Renal pelvis (tissue), 12 donors: ENCODE data around the gene CYB561. TPM values are rescaled to one million over a fixed set of nuclear protein-coding genes. Genes with fewer than 3 reads are reported as not detected.
A peak's percentile ranks its signal among the peaks of the same experiment; 100 is the strongest.

Experiments used
- DNase-seq: peaks from one replicate; pipeline ENCODE4 v3.0.0-alpha.2; 2013
- long read RNA-seq, 16 experiments: transcript quantifications; one replicate each; lab custom pipeline, GENCODE V29; 2026
- polyA plus RNA-seq, 3 donors: library from polyadenylated mRNA; unstranded; fragments of 120-200 nt; gene quantifications; one replicate each; pipeline ENCODE4 v1.2.1, GENCODE V29; 2013; ENCODE audit not compliant: insufficient read length in 3 of 3

CYB561 gene
- polyA plus RNA-seq = 10 to 100 TPM; 27.5 to 40.0 (median 33.3) TPM
- long read RNA-seq, donor 1, partial matches to known transcripts = 0 of 6 reads
- long read RNA-seq, donor 1, other reads (novel, unspliced or antisense) = 0 of 6 reads
- long read RNA-seq, donor 2, transcript CYB561-203 (6 exons, 3,151 nt) = major isoform, 5 of 9 reads
- long read RNA-seq, donor 2, partial matches to known transcripts = 0 of 9 reads
- long read RNA-seq, donor 2, other reads (novel, unspliced or antisense) = 0 of 9 reads
- long read RNA-seq, donor 3, transcript CYB561-201 (6 exons, 3,001 nt) = major isoform, 7 of 11 reads
- long read RNA-seq, donor 3, partial matches to known transcripts = 0 of 11 reads
- long read RNA-seq, donor 3, other reads (novel, unspliced or antisense) = 0 of 11 reads
- long read RNA-seq, donor 4, transcript CYB561-203 (6 exons, 3,151 nt) = major isoform, 5 of 12 reads
- long read RNA-seq, donor 4, partial matches to known transcripts = 0 of 12 reads
- long read RNA-seq, donor 4, other reads (novel, unspliced or antisense) = 0 of 12 reads
- long read RNA-seq, donor 5, partial matches to known transcripts = 0 of 8 reads
- long read RNA-seq, donor 5, other reads (novel, unspliced or antisense) = 0 of 8 reads
- long read RNA-seq, donor 6, transcript CYB561-201 (6 exons, 3,001 nt) = major isoform, 7 of 11 reads
- long read RNA-seq, donor 6, partial matches to known transcripts = 0 of 11 reads
- long read RNA-seq, donor 6, other reads (novel, unspliced or antisense) = 0 of 11 reads
- long read RNA-seq, donor 7, transcript CYB561-203 (6 exons, 3,151 nt) = major isoform, 8 of 14 reads
- long read RNA-seq, donor 7, partial matches to known transcripts = 0 of 14 reads
- long read RNA-seq, donor 7, other reads (novel, unspliced or antisense) = 0 of 14 reads
- long read RNA-seq, donor 8, partial matches to known transcripts = 0 of 1 reads
- long read RNA-seq, donor 8, other reads (novel, unspliced or antisense) = 0 of 1 reads
- long read RNA-seq, donor 9, transcript CYB561-201 (6 exons, 3,001 nt) = major isoform, 6 of 9 reads
- long read RNA-seq, donor 9, partial matches to known transcripts = 0 of 9 reads
- long read RNA-seq, donor 9, other reads (novel, unspliced or antisense) = 0 of 9 reads
- long read RNA-seq, donor 10, transcript CYB561-201 (6 exons, 3,001 nt) = major isoform, 5 of 10 reads
- long read RNA-seq, donor 10, partial matches to known transcripts = 0 of 10 reads
- long read RNA-seq, donor 10, other reads (novel, unspliced or antisense) = 0 of 10 reads
- long read RNA-seq, donor 11, transcript CYB561-201 (6 exons, 3,001 nt) = major isoform, 6 of 13 reads
- long read RNA-seq, donor 11, partial matches to known transcripts = 0 of 13 reads
- long read RNA-seq, donor 11, other reads (novel, unspliced or antisense) = 0 of 13 reads
- long read RNA-seq, donor 12, transcript CYB561-201 (6 exons, 3,001 nt) = major isoform, 6 of 14 reads
- long read RNA-seq, donor 12, transcript CYB561-203 (6 exons, 3,151 nt) = minor isoform, 5 of 14 reads
- long read RNA-seq, donor 12, partial matches to known transcripts = 0 of 14 reads
- long read RNA-seq, donor 12, other reads (novel, unspliced or antisense) = 0 of 14 reads
- long read RNA-seq, donor 13, partial matches to known transcripts = 0 of 3 reads
- long read RNA-seq, donor 13, other reads (novel, unspliced or antisense) = 0 of 3 reads
- long read RNA-seq, donor 14 = 0 reads
- long read RNA-seq, donor 15 = 0 reads
- long read RNA-seq, donor 16, partial matches to known transcripts = 0 of 8 reads
- long read RNA-seq, donor 16, other reads (novel, unspliced or antisense) = 0 of 8 reads

- peak; percentile 75 for DNase-seq
These were observed at the start of gene CYB561 for GRCh38 chr17:63445954-63446752. Gene CYB561 (minus strand): TSS chr17:63446306. CDS start chr17:63437547, 8,759 bp downstream.

GRCh38 chr17:63495491-63495890, 49.4 kb upstream of the CYB561 start:
- DNase-seq = no peak

DNA sequence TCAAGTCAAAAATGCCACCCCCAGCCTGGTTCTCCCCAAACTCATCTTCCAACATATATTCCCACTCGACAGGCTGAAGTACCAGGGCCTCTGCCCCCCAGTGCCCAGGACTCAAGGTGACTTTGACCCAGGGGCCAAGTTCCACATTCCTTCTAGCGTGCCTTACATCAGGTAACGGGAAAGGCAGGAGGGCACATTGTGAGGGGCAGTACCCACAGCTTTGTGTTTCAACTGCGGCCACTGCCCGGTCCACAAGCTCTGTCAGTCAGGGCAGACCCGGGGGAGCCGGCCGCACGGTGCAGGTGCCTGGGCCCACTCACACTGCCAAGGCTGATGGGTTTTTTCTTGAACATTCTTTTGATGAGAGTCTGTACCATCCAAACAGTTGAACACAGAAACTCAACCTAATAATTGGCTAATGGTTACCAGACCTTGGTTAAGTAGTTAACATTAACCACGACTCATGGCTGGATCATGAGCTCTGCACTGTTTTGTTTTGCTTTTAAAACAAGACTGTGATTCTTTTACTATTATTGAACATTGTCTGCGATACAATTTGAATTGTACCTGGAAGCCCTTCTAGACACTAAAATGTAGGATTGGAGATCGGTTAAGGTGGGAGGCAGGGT, 48.3 kb upstream of the CYB561 start:
- DNase-seq = no peak

GRCh38 chr17:63493411-63493810, 47.3 kb upstream of the CYB561 start:
- DNase-seq = no peak

DNA sequence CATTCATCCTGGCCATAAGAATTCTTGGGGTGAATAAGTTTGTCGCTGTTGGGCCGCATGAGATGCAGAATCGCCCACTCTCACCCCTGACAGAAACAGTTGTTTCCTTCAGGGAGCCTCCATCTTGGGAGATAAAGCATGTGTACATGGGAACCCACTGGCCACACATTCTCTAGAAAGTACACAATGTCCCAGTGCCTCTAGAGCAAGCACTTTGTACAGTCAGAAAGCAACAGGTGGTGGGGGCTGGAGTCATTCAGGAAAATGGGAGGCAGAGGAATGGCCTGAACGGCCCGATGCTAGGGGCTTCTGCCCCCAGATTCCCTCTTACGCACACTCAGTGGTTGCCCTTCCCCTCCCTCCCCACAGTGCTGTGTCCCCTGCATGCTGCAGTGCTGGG, 46.8 kb upstream of the CYB561 start:
- DNase-seq = no peak

DNA sequence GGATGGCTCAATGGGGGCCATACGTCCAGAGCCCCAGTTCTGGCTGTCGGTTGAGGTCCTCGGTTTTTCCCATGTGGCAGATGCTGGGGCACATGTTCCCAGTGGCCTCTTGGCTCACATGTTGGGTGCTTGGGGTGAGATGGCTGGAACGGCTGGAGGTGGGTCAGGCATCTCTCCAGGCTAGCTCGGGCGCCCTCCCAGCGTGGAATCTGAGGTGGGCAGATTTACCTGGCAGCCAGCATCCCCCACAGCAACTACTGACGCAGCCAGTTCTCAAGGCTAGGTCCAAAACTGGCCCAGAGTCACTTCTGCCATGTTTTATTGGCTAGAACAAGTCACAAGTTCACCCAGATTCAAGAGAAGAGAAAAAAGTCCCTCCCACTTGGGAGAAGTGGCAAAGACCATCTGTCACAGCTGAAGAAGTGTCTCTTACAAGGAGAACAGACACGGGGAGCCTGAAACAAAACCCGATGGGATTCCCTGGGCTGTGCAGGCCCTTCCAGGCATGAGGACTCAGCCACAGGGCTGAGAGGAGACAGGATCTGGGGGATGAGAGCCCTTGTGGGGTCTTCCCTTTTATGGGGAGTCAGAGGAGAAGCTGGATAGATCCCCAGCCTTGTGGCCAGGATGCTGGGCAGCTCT, 46.0 kb upstream of the CYB561 start:
- DNase-seq = no peak

DNA sequence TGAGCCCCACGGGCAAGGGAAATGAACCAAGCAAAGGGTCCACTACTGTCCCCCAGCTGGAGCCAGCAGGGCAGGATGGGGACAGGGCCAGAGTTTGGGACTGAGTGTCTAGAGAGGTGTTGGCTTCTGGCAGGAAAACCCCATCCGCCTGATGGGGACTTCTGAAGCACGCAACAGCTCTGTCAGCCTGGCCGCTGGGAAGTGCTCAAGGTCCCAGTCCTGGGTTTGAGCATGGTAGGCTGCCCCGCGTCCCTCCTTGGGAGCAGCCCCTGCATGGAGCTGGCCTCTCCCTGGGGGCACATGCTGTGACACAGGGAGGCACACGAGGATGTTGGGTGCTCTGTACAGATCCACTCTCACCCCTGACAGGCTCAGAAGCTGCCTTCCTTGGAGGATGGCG, 45.3 kb upstream of the CYB561 start:
- no peak for DNase-seq

DNA sequence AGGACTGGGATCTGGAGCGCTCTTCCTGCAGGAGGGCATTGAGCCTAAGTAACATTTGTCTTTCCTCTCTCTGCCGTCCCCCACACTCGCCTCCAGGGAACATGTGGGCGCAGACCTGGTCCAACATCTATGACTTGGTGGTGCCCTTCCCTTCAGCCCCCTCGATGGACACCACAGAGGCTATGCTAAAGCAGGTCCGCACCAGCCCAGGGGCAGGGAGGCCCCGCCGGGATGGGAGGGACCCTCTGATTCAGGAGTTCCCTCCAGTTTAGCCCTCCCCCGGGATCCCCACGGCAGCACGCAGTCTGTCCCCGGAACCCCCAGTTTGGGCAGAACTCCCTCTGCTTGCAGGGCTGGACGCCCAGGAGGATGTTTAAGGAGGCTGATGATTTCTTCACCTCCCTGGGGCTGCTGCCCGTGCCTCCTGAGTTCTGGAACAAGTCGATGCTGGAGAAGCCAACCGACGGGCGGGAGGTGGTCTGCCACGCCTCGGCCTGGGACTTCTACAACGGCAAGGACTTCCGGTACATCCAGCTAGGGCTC, 44.8 kb upstream of the CYB561 start:
- no peak for DNase-seq

DNA sequence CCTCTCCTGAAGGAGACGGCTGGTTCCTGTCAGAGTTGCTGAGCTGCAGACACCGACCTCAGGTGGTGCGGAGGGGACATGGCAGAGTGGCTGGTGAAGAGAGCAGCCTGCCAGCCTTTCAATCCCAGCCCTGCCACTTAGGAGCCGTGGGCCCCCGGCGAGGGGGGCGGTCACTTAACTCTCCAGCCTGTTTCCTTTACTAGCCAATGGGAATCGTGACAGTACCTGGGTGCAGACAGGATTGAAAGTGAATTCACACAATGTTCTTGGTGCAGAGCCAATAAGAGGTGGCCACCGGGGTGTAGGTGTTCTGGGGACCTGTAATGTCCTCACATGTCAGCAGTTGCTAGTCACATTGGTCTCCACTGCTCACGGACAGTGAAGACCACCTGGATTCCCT, 44.2 kb upstream of the CYB561 start:
- DNase-seq = no peak

- DNase-seq = no peak
These were observed 43.2 kb upstream of the CYB561 start for GRCh38 chr17:63489291-63489690.

DNA sequence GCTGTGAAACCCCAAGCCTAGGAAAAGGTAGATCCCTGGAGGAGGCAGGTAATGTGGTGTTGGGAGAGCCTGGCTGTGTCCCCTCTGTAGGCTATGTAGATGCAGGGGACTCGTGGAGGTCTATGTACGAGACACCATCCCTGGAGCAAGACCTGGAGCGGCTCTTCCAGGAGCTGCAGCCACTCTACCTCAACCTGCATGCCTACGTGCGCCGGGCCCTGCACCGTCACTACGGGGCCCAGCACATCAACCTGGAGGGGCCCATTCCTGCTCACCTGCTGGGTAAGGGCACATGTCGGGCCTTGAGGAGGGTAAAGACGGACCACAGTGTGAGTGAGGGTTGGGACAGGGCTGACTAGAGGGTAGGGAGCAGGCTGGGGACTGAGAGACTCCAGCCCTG, 42.7 kb upstream of the CYB561 start:
- DNase-seq = no peak

- no peak for DNase-seq
These were observed 40.9 kb upstream of the CYB561 start for GRCh38 chr17:63487014-63487339.

- no peak for DNase-seq
These were observed 40.4 kb upstream of the CYB561 start for GRCh38 chr17:63486317-63487013.

DNA sequence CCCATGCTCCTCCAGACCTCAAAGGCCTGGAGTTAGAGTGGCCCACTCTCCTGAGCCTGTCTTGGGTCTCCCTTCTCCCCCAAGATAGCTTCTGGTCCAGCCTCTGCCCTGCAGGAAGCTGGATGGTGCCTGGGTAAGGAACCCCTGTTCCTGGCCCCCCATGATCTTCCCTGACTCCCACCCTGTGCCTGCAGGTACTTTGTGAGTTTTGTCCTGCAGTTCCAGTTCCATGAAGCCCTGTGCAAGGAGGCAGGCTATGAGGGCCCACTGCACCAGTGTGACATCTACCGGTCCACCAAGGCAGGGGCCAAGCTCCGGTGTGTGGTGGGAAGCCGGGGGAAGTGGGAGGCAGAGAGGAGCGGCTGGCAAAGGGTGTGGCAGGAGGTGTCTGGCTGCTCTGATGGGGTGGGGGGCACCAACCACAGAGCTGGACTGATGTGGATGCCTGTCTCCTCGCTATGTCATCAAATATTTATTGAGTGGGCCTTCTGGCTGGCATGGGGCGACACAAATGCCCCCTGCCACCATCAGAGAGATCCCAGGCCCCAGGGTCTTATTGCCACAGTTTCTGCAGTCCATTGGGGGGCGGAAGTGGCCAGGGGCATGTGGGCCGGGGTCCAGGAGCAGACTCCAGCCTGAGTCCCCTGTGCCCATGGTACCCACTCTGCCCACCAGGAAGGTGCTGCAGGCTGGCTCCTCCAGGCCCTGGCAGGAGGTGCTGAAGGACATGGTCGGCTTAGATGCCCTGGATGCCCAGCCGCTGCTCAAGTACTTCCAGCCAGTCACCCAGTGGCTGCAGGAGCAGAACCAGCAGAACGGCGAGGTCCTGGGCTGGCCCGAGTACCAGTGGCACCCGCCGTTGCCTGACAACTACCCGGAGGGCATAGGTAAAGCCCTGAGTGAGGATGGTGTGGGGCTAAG, 37.8 kb upstream of the CYB561 start:
- no peak for DNase-seq

DNA sequence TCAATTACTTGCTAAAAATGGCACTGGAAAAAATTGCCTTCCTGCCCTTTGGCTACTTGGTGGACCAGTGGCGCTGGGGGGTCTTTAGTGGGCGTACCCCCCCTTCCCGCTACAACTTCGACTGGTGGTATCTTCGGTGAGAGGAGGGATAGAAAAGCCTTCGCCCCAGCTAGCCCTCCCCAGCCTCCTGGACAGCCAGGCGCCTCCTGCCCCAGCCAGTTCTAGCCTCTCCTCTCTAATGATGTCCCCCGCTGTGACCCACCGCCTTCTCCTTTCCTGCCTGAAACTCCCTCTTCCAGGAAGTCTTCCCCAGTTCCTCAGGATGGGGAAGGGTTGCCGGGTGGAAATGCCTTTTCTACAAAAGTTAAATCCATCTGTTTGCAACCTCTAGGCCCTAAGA, 36.9 kb upstream of the CYB561 start:
- no peak for DNase-seq

GRCh38 chr17:63482509-63482908, 36.4 kb upstream of the CYB561 start:
- DNase-seq = no peak

- no peak for DNase-seq
These were observed 35.4 kb upstream of the CYB561 start for GRCh38 chr17:63481488-63481870.
